Measurements from ENCODE around the gene KCNH1. TPM values are rescaled to one million over a fixed set of nuclear protein-coding genes. Genes with fewer than 3 reads are reported as not detected.

KCNH1 gene
- total RNA-seq, 6 experiments from 2014 or later: 0.90 to 1.8 (median 1.5) TPM

GRCh38 chr1:211101481-211101880 is 32.5 kb downstream of the KCNH1 start:
- peaks cover 26% of the 10 kb centered on the region for H3K4me1 Mint-ChIP-seq (ENCODE audit: low read depth)
- H3K27me3 Mint-ChIP-seq (ENCODE audit: insufficient read depth): peaks cover 2% of the 10 kb centered on the region; the same call in 1 of the 2 replicates
- H3K27ac Mint-ChIP-seq: no peak overlapping the region
- H3K9me3 Mint-ChIP-seq: no peaks in the 10 kb centered on the region
- no peak for DNase-seq
- no peaks in the 10 kb centered on the region for H3K36me3 Mint-ChIP-seq (ENCODE audit: low read depth)
- no peak overlapping the region for H3K4me3 Mint-ChIP-seq
- TF ChIP-seq CTCF (IDR thresholded peaks at IDR 0.05): no peak

- no peak for TF ChIP-seq CTCF (IDR thresholded peaks at IDR 0.05)
- Mint-ChIP-seq H3K4me1 (ENCODE audit: low read depth) (peaks cover 14% of the 10 kb centered on the region), H3K9me3 (no peaks in the 10 kb centered on the region), H3K4me3 (no peak overlapping the region), H3K27me3 (ENCODE audit: insufficient read depth) (peaks cover 5% of the 10 kb centered on the region; the same call in 1 of the 2 replicates), H3K27ac (no peak overlapping the region), H3K36me3 (ENCODE audit: low read depth) (no peaks in the 10 kb centered on the region)
- DNase-seq: no peak
Observed at GRCh38 chr1:211099393-211099792, 34.6 kb downstream of the KCNH1 start.

GRCh38 chr1:211095381-211095780 is 38.6 kb downstream of the KCNH1 start:
- no peaks in the 10 kb centered on the region for H3K4me1 Mint-ChIP-seq (ENCODE audit: low read depth)
- H3K27ac Mint-ChIP-seq: no peak overlapping the region
- H3K9me3 Mint-ChIP-seq: no peaks in the 10 kb centered on the region
- TF ChIP-seq CTCF (IDR thresholded peaks at IDR 0.05): no peak
- peaks cover 4% of the 10 kb centered on the region; the same call in 1 of the 2 replicates for H3K27me3 Mint-ChIP-seq (ENCODE audit: insufficient read depth)
- no peak overlapping the region for H3K4me3 Mint-ChIP-seq
- H3K36me3 Mint-ChIP-seq (ENCODE audit: low read depth): no peaks in the 10 kb centered on the region
- no peak for DNase-seq

GRCh38 chr1:211092955-211093354 is 41.0 kb downstream of the KCNH1 start:
- no peak for TF ChIP-seq CTCF (IDR thresholded peaks at IDR 0.05)
- no peak for DNase-seq
- Mint-ChIP-seq H3K36me3 (ENCODE audit: low read depth) (no peaks in the 10 kb centered on the region), H3K4me3 (no peak overlapping the region), H3K9me3 (no peaks in the 10 kb centered on the region), H3K27me3 (ENCODE audit: insufficient read depth) (peaks cover 4% of the 10 kb centered on the region; the same call in 1 of the 2 replicates), H3K4me1 (ENCODE audit: low read depth) (no peaks in the 10 kb centered on the region), H3K27ac (no peak overlapping the region)

GRCh38 chr1:211091867-211092266 is 42.1 kb downstream of the KCNH1 start:
- Mint-ChIP-seq H3K27me3 (ENCODE audit: insufficient read depth) (peaks cover 4% of the 10 kb centered on the region; the same call in 1 of the 2 replicates), H3K4me1 (ENCODE audit: low read depth) (no peaks in the 10 kb centered on the region), H3K36me3 (ENCODE audit: low read depth) (no peaks in the 10 kb centered on the region), H3K4me3 (no peak overlapping the region), H3K27ac (no peak overlapping the region), H3K9me3 (no peaks in the 10 kb centered on the region)
- TF ChIP-seq CTCF (IDR thresholded peaks at IDR 0.05): no peak
- DNase-seq: no peak

- Mint-ChIP-seq H3K9me3 (no peaks in the 10 kb centered on the region), H3K27me3 (ENCODE audit: insufficient read depth) (0 out of 2 replicates have a peak, but pooled peaks cover 1% of the 10 kb centered on the region), H3K4me3 (no peak overlapping the region), H3K4me1 (ENCODE audit: low read depth) (no peaks in the 10 kb centered on the region), H3K36me3 (ENCODE audit: low read depth) (no peaks in the 10 kb centered on the region), H3K27ac (no peak overlapping the region)
- no peak for DNase-seq
- no peak for TF ChIP-seq CTCF (IDR thresholded peaks at IDR 0.05)
Observed at GRCh38 chr1:211089536-211089935, 44.4 kb downstream of the KCNH1 start.

Data from HFFc6 (cell line).